SK-N-SH treated with all-trans-retinoic acid at 6 μM for 48 hours (cell line): ENCODE data around the gene CACNA1H.

Source experiments
- ATAC-seq: fragments of 200-7000 bp; cut with Tn5 transposase; 3 replicates; pipeline ENCODE4 v1.9.1; 2020; ENCODE audit warnings: mild to moderate bottlenecking, moderate library complexity
- ARNTL ChIP-seq: fragments of 450-650 bp; formaldehyde crosslinking; IDR thresholded peaks from 2 replicates; pipeline ENCODE4 v1.5.0; 2020; ENCODE audit warnings: low read depth, mild to moderate bottlenecking, moderate library complexity, borderline replicate concordance
- CSDC2 ChIP-seq: fragments of 250-450 bp; sonication (Bioruptor Pico); IDR thresholded peaks from 2 replicates; pipeline ENCODE4 v1.5.0; 2020; ENCODE audit warnings: mild to moderate bottlenecking, moderate library complexity
- CSRNP3 ChIP-seq: fragments of 250-450 bp; sonication (Bioruptor Pico); IDR thresholded peaks from 2 replicates; pipeline ENCODE4 v1.5.1; 2021; ENCODE audit warnings: mild to moderate bottlenecking, moderate library complexity
- ESRRG ChIP-seq: fragments of 250-450 bp; sonication (Bioruptor Pico); IDR thresholded peaks from 2 replicates; pipeline ENCODE4 v1.6.1; 2021; ENCODE audit warnings: mild to moderate bottlenecking
- GLIS3 ChIP-seq: fragments of 250-450 bp; sonication (Bioruptor Pico); IDR thresholded peaks from 2 replicates; pipeline ENCODE4 v1.5.0; 2020; ENCODE audit warnings: mild to moderate bottlenecking, moderate library complexity
- ISL1 ChIP-seq: fragments of 250-450 bp; sonication (Bioruptor Pico); IDR thresholded peaks from 2 replicates; pipeline ENCODE4 v2.1.2; 2022; ENCODE audit warnings: mild to moderate bottlenecking, moderate library complexity
- RARB ChIP-seq: fragments of 250-450 bp; sonication (Bioruptor Pico); IDR thresholded peaks from 2 replicates; pipeline ENCODE4 v1.8.0; 2021; ENCODE audit warnings: mild to moderate bottlenecking, moderate library complexity
- SNAI2 ChIP-seq: fragments of 250-450 bp; sonication (Bioruptor Pico); IDR thresholded peaks from 2 replicates; pipeline ENCODE4 v1.5.0; 2020; ENCODE audit warnings: mild to moderate bottlenecking, moderate library complexity
- TCF4 ChIP-seq: fragments of 250-450 bp; sonication (Bioruptor Pico); IDR thresholded peaks from 2 replicates; pipeline ENCODE4 v1.8.0; 2021; ENCODE audit warnings: mild to moderate bottlenecking, moderate library complexity, borderline replicate concordance
- TOX ChIP-seq: fragments of 250-450 bp; sonication (Bioruptor Pico); IDR thresholded peaks from 2 replicates; pipeline ENCODE4 v1.8.0; 2021; ENCODE audit warnings: mild to moderate bottlenecking, moderate library complexity, borderline replicate concordance
- TSHZ2 ChIP-seq: fragments of 250-450 bp; sonication (Bioruptor Pico); IDR thresholded peaks from 2 replicates; pipeline ENCODE4 v1.5.0; 2020; ENCODE audit warnings: mild to moderate bottlenecking, moderate library complexity
- ZFP3 ChIP-seq: fragments of 250-450 bp; sonication (Bioruptor Pico); IDR thresholded peaks from 2 replicates; pipeline ENCODE4 v1.5.0; 2020; ENCODE audit warnings: mild to moderate bottlenecking, moderate library complexity
- ZNF565 ChIP-seq: fragments of 450-650 bp; formaldehyde crosslinking; conservative IDR thresholded peaks from 2 replicates; pipeline ENCODE4 v1.5.0; 2020; ENCODE audit warnings: low read depth, mild to moderate bottlenecking, moderate library complexity
- ZNF8 ChIP-seq: fragments of 450-650 bp; formaldehyde crosslinking; IDR thresholded peaks from 2 replicates; pipeline ENCODE4 v1.5.0; 2020; ENCODE audit warnings: mild to moderate bottlenecking, moderate library complexity
- TF ChIP-seq, protein P1 (sequence below): fragments of 250-450 bp; sonication (Bioruptor Pico); IDR thresholded peaks from 2 replicates; pipeline ENCODE4 v1.8.0; 2020; ENCODE audit warnings: mild to moderate bottlenecking, moderate library complexity, borderline replicate concordance
- TF ChIP-seq, protein P2 (sequence below): fragments of 250-450 bp; sonication (Bioruptor Pico); IDR thresholded peaks from 2 replicates; pipeline ENCODE4 v1.5.1; 2020; ENCODE audit warnings: low read depth, mild to moderate bottlenecking, moderate library complexity

CACNA1H gene

GRCh38 chr16:1172651-1173050 is 19.7 kb downstream of the CACNA1H start:
- ATAC-seq = no peak
- TF ChIP-seq SNAI2 = no peak
- TF ChIP-seq, protein P1, sequence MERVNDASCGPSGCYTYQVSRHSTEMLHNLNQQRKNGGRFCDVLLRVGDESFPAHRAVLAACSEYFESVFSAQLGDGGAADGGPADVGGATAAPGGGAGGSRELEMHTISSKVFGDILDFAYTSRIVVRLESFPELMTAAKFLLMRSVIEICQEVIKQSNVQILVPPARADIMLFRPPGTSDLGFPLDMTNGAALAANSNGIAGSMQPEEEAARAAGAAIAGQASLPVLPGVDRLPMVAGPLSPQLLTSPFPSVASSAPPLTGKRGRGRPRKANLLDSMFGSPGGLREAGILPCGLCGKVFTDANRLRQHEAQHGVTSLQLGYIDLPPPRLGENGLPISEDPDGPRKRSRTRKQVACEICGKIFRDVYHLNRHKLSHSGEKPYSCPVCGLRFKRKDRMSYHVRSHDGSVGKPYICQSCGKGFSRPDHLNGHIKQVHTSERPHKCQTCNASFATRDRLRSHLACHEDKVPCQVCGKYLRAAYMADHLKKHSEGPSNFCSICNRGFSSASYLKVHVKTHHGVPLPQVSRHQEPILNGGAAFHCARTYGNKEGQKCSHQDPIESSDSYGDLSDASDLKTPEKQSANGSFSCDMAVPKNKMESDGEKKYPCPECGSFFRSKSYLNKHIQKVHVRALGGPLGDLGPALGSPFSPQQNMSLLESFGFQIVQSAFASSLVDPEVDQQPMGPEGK = no peak
- TF ChIP-seq CSRNP3 (CRISPR knock-in tag) = no peak
- TF ChIP-seq, protein P2, sequence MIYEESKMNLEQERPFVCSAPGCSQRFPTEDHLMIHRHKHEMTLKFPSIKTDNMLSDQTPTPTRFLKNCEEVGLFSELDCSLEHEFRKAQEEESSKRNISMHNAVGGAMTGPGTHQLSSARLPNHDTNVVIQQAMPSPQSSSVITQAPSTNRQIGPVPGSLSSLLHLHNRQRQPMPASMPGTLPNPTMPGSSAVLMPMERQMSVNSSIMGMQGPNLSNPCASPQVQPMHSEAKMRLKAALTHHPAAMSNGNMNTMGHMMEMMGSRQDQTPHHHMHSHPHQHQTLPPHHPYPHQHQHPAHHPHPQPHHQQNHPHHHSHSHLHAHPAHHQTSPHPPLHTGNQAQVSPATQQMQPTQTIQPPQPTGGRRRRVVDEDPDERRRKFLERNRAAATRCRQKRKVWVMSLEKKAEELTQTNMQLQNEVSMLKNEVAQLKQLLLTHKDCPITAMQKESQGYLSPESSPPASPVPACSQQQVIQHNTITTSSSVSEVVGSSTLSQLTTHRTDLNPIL = no peak
- TF ChIP-seq ZNF565 (CRISPR knock-in tag) = no peak

DNA sequence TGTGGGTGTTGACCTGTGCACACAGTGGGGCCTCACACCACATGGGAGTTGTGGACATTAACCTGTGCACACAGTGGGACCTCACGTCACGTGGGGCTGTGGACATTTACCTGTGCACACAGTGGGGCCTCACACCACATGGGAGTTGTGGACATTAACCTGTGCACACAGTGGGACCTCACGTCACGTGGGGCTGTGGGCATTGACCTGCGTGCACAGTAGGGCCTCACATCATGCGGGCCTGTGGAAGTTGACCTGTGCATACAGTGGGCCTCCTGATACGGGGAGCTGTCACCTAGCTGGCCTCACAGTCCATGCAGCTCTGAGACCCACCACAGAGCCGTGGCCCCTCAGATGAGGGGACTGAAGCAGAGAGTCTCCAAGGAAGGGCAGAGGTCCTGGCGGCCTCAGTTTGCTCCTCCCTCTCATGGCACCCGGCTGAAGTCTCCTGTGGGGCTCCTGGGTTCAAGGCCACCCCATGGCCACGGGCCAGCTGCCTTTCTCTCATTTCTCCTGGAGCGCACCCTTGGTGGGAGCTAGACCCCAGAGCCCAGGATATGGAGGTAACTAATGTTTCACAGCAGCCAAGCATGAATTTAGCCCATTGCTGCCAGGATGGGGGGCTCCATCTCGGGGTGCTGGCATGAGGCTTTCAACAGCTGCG is 21.0 kb downstream of the CACNA1H start:
- no peak for TF ChIP-seq ISL1 (CRISPR knock-in tag)
- TF ChIP-seq ZNF8 (CRISPR knock-in tag) = no peak
- TF ChIP-seq RARB (CRISPR knock-in tag) = no peak
- TF ChIP-seq ESRRG = no peak
- TF ChIP-seq TOX = no peak
- TF ChIP-seq ZFP3 (CRISPR knock-in tag) = no peak
- no peak for TF ChIP-seq ARNTL (CRISPR knock-in tag)
- TF ChIP-seq TCF4 = no peak
- TF ChIP-seq, protein P2 = no peak

GRCh38 chr16:1174477-1175357 is 21.8 kb downstream of the CACNA1H start:
- TF ChIP-seq SNAI2 (no peak), CSDC2 (no peak), ZNF8 (CRISPR knock-in tag) (no peak), ISL1 (CRISPR knock-in tag) (no peak), RARB (CRISPR knock-in tag) (no peak), CSRNP3 (CRISPR knock-in tag) (no peak), GLIS3 (CRISPR knock-in tag) (no peak), TSHZ2 (CRISPR knock-in tag) (no peak)
- TF ChIP-seq, all 23 proteins: peak for 0
- peak; percentile 33; the same call in 2 of the 3 replicates for ATAC-seq

More for the DNA sequence above, 21.0 kb downstream of the CACNA1H start:
- ATAC-seq = no peak
